Measurements from ENCODE around the gene SMG5.

Gene SMG5

GRCh38 chr1:156281693-156282478, 739 bp downstream of the SMG5 start:
- DNase-seq = peak; percentile 23

- DNase-seq = peak; percentile 77
Observed at GRCh38 chr1:156281281-156281680, 1.3 kb downstream of the SMG5 start.

GRCh38 chr1:156279837-156280236, 2.8 kb downstream of the SMG5 start:
- DNase-seq = no peak

- DNase-seq = no peak
Observed at GRCh38 chr1:156276966-156277381, 5.7 kb downstream of the SMG5 start.

- no peak for DNase-seq
Observed at GRCh38 chr1:156276532-156276931, 6.1 kb downstream of the SMG5 start.

- no peak for DNase-seq
Observed at GRCh38 chr1:156270314-156270713, 12.3 kb downstream of the SMG5 start.

- DNase-seq = no peak
Observed at GRCh38 chr1:156268336-156268735, 14.3 kb downstream of the SMG5 start.

- DNase-seq = no peak
Observed at GRCh38 chr1:156266051-156266450, 16.6 kb downstream of the SMG5 start.

GRCh38 chr1:156263288-156263655, 19.4 kb downstream of the SMG5 start:
- no peak for DNase-seq

GRCh38 chr1:156262461-156263287, 20.0 kb downstream of the SMG5 start:
- peak; percentile 77 for DNase-seq

- DNase-seq = no peak
Observed at GRCh38 chr1:156260896-156261295, 21.7 kb downstream of the SMG5 start.

GRCh38 chr1:156259805-156260204, 22.8 kb downstream of the SMG5 start:
- no peak for DNase-seq

- DNase-seq = no peak
Observed at GRCh38 chr1:156258859-156259258, 23.8 kb downstream of the SMG5 start.

- DNase-seq = no peak
Observed at GRCh38 chr1:156257711-156258110, 24.9 kb downstream of the SMG5 start.

GRCh38 chr1:156253634-156254033, 29.0 kb downstream of the SMG5 start:
- DNase-seq = no peak

- DNase-seq = no peak
Observed at GRCh38 chr1:156251527-156251926, 31.1 kb downstream of the SMG5 start.

- no peak for DNase-seq
Observed at GRCh38 chr1:156249593-156249992, 33.0 kb downstream of the SMG5 start.

GRCh38 chr1:156248323-156248683, 34.3 kb downstream of the SMG5 start:
- DNase-seq = no peak

GRCh38 chr1:156247460-156248322, 34.9 kb downstream of the SMG5 start, which contains the start of gene PAQR6:
Gene PAQR6, minus strand, starts transcription at chr1:156248056. Its CDS starts 1,325 bp downstream, at chr1:156246731.
- no peak for DNase-seq

- DNase-seq = no peak
Observed at GRCh38 chr1:156246781-156247459, 35.7 kb downstream of the SMG5 start.

- no peak for DNase-seq
Observed at GRCh38 chr1:156246241-156246780, 36.3 kb downstream of the SMG5 start.

Data from fibroblast of skin of back (primary cell).